ENCODE results near the gene PDZD4.

The PDZD4 gene

GRCh38 chrX:153783378-153784013, 46.8 kb downstream of the PDZD4 start:
- Histone ChIP-seq H3K9ac (no peak overlapping the region), H2AFZ (ENCODE audit: low read depth) (no peak overlapping the region), H3K27ac (no peak overlapping the region), H4K20me1 (ENCODE audit: insufficient read depth) (no peaks in the 10 kb centered on the region), H3K79me2 (ENCODE audit: insufficient read depth, low read depth) (no peaks in the 10 kb centered on the region), H3K4me2 (no peak overlapping the region), H3K4me1 (ENCODE audit: low read depth, poor library complexity, severe bottlenecking) (no peaks in the 10 kb centered on the region), H3K36me3 (ENCODE audit: insufficient read depth) (no peaks in the 10 kb centered on the region), H3K4me3 (IDR thresholded peaks at IDR 0.05; ENCODE audit: insufficient read depth, low read depth, low read length) (no peak overlapping the region), H3K27me3 (ENCODE audit: insufficient read depth, low read depth) (peaks cover 6% of the 10 kb centered on the region; the same call in 1 of the 2 replicates)
- TF ChIP-seq CTCF (conservative IDR thresholded peaks at IDR 0.05; ENCODE audit: low read depth, low read length), result no peak

- Histone ChIP-seq H3K27ac (no peak overlapping the region), H3K4me2 (no peak overlapping the region), H3K27me3 (ENCODE audit: insufficient read depth, low read depth) (peaks cover 6% of the 10 kb centered on the region; the same call in 1 of the 2 replicates), H3K36me3 (ENCODE audit: insufficient read depth) (no peaks in the 10 kb centered on the region), H3K9ac (no peak overlapping the region), H4K20me1 (ENCODE audit: insufficient read depth) (no peaks in the 10 kb centered on the region), H3K79me2 (ENCODE audit: insufficient read depth, low read depth) (no peaks in the 10 kb centered on the region), H3K4me3 (IDR thresholded peaks at IDR 0.05; ENCODE audit: insufficient read depth, low read depth, low read length) (no peak overlapping the region), H3K4me1 (ENCODE audit: low read depth, poor library complexity, severe bottlenecking) (no peaks in the 10 kb centered on the region), H2AFZ (ENCODE audit: low read depth) (no peak overlapping the region)
- no peak for TF ChIP-seq CTCF (conservative IDR thresholded peaks at IDR 0.05; ENCODE audit: low read depth, low read length)
Measured at GRCh38 chrX:153782871-153783270, 47.5 kb downstream of the PDZD4 start.

- H4K20me1 ChIP-seq (ENCODE audit: insufficient read depth), result no peaks in the 10 kb centered on the region
- H2AFZ ChIP-seq (ENCODE audit: low read depth), result no peak overlapping the region
- H3K4me1 ChIP-seq (ENCODE audit: low read depth, poor library complexity, severe bottlenecking), result no peaks in the 10 kb centered on the region
- H3K4me3 ChIP-seq (IDR thresholded peaks at IDR 0.05; ENCODE audit: insufficient read depth, low read depth, low read length), result no peak overlapping the region
- TF ChIP-seq CTCF (conservative IDR thresholded peaks at IDR 0.05; ENCODE audit: low read depth, low read length), result no peak
- no peak overlapping the region for H3K4me2 ChIP-seq
- peaks cover 6% of the 10 kb centered on the region; the same call in 1 of the 2 replicates for H3K27me3 ChIP-seq (ENCODE audit: insufficient read depth, low read depth)
- no peaks in the 10 kb centered on the region for H3K79me2 ChIP-seq (ENCODE audit: insufficient read depth, low read depth)
- no peak overlapping the region for H3K9ac ChIP-seq
- H3K27ac ChIP-seq, result no peak overlapping the region
- no peaks in the 10 kb centered on the region for H3K36me3 ChIP-seq (ENCODE audit: insufficient read depth)
Measured at GRCh38 chrX:153782313-153782712, 48.0 kb downstream of the PDZD4 start.

GRCh38 chrX:153781428-153782047, 48.8 kb downstream of the PDZD4 start:
- Histone ChIP-seq H3K4me1 (ENCODE audit: low read depth, poor library complexity, severe bottlenecking) (no peaks in the 10 kb centered on the region), H4K20me1 (ENCODE audit: insufficient read depth) (no peaks in the 10 kb centered on the region), H3K27me3 (ENCODE audit: insufficient read depth, low read depth) (peaks cover 6% of the 10 kb centered on the region; the same call in 1 of the 2 replicates), H3K4me3 (IDR thresholded peaks at IDR 0.05; ENCODE audit: insufficient read depth, low read depth, low read length) (no peak overlapping the region), H3K79me2 (ENCODE audit: insufficient read depth, low read depth) (no peaks in the 10 kb centered on the region), H3K27ac (no peak overlapping the region), H3K36me3 (ENCODE audit: insufficient read depth) (no peaks in the 10 kb centered on the region), H2AFZ (ENCODE audit: low read depth) (no peak overlapping the region), H3K4me2 (no peak overlapping the region), H3K9ac (no peak overlapping the region)
- TF ChIP-seq CTCF (conservative IDR thresholded peaks at IDR 0.05; ENCODE audit: low read depth, low read length), result no peak

Data from KMS-11 (cell line).